HUDEP-2 (cell line): Measurements from ENCODE around the gene RBAK.
"Not testable (repeated sequence)": the region's sequence is repeated elsewhere in the genome, so short reads cannot be mapped to it uniquely, and the experiment has no call there.

Source experiments
- DNase-seq, 76 experiments: peaks; one replicate each; lab custom pipeline; 2025; ENCODE audit not compliant: unreplicated experiment in 76 of 76; lab: John Stamatoyannopoulos, UW

Gene RBAK

DNA sequence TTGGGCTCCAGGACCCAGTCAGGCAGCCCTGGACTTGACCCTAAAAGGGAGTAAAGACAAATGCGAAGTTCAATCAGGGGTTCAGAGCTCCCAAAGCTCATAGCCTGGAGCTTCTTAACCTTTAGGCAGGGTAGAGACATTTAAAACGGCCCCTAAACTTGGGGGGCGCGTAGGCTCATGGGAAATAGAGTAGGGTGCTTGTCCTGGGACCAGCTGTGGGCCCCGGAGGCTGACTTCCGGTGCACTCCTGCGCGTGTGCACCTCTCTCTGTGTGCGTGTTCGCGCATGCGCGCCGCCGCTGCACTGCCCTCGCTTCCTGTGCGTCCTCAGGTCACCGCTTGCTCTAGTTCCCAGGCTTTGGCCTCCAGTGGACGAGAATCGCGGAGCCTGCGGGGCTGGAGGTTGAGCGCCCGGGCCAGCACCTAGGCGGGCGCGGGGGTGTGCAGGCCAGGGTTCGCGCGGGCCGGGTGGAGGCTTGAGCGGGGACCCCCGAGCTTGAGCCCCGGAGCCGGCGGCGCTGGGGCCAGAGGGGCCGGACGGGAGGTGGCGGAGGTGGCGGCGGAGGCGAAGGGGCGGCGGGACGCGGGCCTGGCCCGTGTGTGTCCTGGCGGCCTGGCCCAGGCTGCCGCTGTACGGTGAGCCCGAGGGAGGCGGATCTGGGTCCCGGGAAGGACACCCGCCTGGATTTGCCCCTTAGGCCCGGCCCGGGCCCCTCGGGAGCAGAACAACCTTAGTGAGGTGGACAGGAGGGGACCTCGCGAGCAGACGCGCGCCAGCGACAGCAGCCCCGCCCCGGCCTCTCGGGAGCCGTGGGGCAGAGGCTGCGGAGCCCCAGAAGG, at the start of gene RBAK:
Gene RBAK (plus strand): TSS at position 303 of the 839 bp plus-strand sequence. CDS start 2,217 bp downstream, outside the sequence.
- peak in 75 of 76 experiments; percentile 32 to 96 (median 89) for DNase-seq

DNA sequence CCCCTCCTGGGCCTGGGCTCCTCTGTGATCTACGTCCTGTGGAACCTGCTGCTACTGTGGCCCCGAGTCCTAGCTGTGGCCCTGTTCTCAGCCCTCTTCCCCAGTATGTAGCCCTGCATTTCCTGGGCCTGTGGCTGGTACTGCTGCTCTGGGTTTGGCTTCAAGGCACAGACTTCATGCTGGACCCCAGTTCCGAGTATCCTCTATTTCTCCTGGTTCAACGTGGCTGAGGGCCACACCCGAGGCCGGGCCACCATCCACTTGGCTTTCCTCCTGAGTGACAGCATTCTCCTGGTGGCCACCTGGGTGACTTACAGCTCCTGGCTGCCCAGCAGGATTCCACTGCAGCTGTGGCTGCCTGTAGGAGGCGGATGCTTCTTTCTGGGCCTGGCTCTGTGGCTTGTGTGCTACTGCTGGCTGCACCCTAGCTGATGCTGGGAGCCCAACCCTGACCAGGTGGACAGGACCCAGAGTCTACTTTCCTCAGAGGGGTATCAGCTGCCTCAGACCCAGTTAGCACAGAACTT, 48.9 kb upstream of the RBAK start:
- no peak for DNase-seq

DNA sequence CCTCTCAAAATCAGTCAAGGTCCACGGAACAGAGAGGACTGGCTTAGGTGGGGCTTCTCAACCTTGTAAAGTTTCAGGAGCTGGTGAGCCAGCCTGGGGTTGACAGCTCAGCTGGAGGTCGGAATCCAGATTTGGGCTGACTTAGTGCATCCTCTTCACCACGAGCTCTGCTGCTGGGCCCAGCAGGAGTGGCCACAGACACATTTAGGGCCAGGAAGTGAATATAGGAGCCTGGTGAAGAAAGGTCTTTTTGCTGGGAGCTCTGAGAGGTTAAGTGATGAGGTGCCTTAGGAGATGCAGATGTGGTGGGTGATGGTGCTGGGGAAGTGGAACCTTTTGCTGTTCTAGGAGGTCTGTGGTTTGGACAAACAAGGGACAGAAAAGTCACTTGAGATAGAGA, 47.4 kb upstream of the RBAK start:
- no peak for DNase-seq

DNA sequence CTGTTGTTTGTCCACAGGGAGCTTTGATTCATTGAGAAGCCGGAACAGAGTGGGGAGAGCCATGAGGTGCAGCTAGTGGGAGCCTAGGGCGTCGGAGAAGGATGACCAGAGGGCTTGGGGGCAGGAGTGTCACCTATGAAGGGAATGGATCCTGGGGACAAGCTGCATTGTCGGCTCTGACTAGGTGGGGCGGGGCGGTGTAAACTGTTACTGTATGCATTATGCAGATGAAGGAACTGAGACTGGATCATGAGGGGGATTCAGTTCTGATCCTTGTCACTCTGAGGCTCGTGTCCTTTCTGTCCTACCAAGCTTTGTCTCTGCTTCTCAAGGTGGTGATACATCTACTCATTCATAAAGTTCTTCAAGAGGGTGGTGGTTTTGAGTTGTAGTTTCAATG, 46.8 kb upstream of the RBAK start:
- DNase-seq, result no peak

DNA sequence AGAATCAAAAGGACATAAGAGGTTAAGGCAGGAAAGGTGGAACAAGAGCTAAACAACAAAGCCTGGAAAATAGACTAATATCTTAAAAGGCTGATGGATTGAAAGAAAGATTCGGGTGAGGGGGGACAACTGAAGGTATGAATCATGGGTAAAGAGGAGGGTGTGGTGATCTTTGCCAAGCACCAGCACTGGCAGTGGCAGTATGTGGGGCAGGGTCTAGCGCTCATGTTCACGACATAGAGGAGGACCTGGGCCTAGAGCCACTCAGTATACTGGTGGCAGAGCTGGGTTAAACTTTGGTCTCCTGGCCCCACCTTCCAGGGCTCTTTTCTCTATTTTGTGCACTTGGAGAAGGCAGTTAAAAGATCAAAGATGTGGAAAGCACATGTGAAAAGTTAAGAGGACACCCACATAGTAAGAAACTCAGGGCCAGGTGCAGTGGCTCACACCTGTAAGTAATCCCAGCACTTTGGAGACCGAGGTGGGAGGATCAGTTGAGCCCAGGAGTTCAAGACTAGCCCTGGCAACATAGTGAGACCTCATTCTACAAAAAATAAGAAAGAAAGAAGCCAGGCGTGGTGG, 46.2 kb upstream of the RBAK start:
- no peak for DNase-seq

DNA sequence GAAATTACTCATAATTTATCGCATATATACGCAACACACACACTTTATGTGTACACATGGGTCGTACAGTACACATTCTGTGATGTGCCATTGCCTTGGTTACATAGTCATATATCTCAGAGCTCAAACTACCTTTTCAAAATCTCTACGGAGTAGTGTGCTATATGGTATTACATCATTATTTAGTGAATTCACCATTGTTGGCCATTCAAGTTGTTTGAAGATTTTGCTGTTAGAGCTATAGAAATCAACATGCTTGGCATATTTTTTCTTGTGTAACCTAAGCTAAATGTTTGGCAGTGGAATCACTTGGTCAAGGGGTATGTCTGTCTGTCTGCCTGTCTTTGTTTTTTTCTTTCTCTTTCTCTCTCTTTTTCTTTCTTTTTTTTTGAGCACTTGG, 44.7 kb upstream of the RBAK start:
- no peak for DNase-seq

DNA sequence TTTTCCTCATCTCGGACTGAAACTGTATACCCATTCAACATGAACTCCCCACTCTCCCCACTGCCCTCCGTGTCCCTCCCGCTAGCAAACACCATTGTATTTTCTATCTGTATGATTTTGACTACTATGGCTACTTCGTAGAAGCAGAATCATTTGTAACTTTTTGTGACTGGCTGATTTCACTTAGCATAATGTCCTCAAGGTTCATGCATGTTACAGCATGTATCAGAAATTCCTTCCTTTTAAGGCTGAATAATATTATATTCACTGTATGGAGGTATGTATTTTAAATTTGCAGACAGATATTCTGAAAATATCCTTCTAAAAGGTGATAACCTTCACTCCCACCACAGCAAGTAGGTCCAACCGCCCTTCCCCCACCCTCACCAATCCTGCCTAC, 43.7 kb upstream of the RBAK start:
- no peak for DNase-seq

DNA sequence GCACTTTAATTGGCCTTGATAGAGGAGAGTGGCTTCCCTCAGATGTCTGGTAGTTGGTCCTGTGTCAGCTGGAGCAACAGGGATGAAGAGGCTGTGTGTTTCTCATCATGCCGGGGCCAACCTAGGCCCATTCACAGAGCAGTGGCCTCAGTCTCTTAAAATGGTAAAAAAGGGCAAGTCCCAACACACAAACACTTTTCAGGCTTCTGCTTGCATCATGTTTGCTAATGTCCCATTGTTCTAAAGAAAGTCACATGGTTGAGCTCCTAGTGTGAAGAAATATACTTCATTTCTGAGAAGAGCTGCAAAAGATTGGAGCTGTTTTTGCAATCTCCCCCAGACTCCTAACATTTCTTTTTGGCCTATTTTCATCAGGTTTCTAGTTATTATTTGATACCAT, 40.6 kb upstream of the RBAK start:
- no peak for DNase-seq

DNA sequence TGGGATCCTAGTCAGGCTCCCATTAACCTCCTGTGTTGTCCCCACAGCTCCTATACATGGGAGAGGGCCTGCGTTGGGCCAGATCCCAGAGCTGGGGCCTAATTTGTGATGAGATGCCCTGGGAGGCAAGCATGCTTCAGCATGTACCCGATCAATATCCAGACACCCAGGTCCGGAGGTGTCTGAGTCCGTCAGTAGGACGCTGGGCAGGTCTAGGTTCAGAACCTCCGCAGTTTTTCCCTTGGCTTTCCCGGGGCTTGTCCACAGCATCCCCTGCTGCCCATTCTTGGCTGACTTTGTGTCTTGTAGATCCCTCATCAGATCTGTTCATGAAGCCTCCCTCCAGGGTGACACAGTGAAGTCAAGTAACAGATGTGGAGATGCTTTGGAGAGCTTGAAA, 32.7 kb upstream of the RBAK start:
- no peak for DNase-seq

DNA sequence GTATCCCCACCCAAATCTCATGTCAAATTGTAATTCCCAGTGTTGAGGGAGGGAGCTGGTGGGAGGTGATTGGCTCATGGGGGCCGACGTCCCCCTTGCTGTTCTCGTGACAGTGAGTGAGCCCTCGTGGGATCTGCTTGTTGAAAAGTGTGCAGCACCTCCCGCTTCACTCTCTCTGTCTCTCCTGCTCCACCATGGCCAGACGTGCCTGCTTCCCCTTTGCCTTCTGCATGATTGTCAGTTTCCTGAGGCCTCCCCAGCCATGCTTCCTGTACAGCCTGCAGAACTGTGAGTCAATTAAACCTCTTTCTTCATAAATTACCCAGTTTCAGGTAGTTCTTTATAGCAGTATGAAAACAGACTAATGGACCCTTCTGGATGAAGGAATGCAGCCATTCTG, 29.7 kb upstream of the RBAK start:
- not testable (repeated sequence) for DNase-seq

DNA sequence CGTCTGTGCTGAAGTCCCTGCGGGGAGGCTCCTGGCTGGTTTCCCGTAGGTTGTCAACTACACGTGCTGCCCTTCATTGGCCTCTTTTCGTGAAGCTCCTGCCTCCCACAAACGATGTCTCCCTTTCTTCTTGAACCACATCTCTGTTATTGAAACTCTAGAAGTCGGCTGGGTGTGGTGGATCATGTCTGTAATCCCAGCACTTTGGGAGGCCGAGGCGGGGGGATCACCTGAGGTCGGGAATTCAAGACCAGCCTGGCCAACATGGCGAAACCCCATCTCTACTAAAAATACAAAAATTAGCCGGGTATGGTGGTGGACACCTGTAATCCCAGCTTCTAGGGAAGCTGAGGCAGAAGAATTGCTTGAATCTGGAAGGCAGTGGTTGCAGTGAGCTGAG, 28.0 kb upstream of the RBAK start:
- not testable (repeated sequence) for DNase-seq

DNA sequence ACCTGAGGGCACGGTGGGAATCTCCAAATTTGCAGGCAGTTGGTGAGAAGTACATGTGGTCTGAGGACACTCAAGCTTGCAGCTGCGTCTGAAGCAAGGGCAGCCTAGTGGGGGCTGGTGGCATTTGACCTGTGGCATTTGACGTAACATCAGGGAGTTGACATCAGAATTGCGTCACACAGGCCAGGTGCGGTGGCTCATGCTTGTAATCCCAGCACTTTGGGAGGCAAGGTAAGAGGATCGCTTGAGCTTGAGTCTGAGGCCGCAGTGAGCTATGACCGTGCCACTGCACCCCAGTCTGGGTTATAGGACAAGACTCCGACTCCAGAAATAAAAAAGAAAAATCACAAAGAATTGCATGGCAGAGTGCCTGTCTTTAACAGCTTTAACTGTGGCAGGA, 25.6 kb upstream of the RBAK start:
- no peak for DNase-seq

DNA sequence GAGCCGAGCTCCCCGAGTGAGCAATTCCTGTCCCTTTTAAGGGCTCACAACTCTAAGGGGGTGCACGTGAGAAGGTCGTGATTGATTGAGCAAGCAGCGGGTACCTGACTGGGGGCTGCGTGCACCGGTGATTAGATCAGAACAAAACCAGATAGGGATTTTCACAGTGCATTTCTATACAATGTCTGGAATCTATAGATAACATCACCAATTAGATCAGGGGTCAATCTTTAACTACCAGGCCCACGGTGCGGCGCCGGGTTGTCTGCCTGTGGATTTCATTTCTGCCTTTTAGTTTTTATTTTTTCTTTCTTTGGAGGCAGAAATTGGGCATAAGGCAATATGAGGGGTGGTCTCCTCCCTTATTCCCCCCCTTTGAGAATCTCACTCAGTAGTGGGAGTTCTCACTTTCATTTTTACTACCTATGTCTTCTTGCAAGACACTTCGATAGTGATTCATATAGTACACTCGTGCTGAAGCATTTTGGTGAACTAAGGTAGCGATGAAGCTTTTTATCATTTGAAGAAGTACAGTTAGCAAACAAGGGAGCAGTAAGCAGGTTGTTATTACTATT, 24.6 kb upstream of the RBAK start:
- not testable (repeated sequence) for DNase-seq

DNA sequence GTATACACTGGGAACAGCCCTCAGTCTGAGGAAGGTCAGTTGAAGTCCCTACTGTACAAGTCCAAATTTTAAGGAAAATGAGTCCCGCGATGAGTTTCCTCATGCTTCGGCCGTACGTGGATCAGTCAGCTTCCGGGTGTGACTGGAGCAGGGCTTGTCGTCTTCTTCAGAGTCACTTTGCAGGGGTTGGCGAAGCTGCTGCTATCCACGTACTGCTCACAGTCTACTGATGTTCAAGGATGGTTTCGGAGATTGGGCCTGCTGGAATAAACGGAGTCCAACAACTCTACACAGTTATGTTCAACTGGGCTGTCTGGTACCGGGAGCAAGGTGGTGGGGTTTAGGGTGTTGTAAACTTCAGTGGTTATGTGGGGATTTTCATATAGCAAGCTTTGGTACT, 22.0 kb upstream of the RBAK start:
- not testable (repeated sequence) for DNase-seq

DNA sequence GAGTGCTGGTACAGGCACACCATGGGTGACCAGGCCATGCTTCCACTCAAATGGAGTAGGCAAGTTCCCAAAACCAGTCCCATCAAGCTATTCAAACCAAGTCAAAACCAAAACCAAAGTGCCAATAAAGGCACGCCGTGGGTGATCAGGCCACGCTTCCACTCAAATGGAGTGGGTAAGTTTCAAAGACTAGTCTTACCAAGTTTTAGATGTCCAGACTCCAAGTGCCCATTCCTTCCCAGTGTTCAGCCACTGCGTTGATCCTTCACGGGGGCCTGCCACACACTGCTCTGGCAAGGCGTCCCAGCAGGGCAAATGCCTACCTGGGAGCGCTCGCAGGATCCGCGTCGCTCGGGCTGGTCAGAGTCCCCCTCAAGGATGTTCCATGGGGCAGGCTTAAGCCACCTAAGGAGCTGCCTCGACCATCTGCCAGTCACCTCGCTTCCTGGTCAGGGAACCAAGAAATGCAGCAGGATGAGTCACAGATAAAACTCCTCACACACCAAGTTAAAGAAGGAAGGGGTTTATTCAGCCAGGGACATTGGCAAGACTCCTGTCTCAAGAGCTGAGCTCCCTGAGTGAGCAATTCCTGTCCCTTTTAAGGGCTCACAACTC, 17.8 kb upstream of the RBAK start:
- not testable (repeated sequence) for DNase-seq

DNA sequence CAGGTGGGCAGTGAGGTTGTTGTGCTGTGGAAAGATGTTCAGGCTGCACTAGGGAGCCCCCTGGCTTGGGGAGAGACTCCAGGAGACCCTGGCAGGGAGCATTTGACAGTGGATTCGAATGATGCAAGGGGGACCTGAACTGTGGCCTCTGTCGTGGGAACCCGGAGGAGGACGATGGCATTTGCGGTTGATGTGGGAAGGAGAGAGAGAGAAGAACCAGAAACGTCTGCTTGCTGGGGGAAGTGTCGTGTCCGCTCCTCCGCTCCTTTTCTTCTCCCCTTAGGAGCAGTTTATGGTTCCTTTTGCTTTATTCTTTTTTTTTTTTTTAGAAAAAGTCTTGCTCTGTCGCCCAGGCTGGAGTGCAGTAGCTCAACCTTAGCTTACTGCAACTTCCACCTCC, 12.5 kb upstream of the RBAK start:
- not testable (repeated sequence) for DNase-seq

DNA sequence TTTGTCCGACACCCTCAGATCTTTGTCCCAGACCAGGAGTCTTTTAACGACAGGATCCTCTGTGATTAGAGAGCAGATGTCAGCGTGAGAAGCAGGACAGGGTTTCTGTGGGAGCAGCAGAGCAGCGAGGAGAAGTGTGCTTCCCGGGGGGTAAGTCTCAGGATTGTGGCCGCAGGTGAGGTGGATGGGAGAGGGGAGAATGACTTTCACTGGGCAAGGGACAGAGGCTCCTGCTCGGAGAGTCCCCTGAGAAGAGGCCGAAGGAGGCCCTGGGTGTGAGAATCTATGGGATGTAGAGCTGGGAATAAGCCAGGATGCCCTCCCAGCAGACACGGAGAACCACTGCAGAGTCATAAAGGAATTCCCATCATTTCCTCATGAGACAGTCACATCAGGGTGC, 10.4 kb upstream of the RBAK start:
- no peak for DNase-seq

DNA sequence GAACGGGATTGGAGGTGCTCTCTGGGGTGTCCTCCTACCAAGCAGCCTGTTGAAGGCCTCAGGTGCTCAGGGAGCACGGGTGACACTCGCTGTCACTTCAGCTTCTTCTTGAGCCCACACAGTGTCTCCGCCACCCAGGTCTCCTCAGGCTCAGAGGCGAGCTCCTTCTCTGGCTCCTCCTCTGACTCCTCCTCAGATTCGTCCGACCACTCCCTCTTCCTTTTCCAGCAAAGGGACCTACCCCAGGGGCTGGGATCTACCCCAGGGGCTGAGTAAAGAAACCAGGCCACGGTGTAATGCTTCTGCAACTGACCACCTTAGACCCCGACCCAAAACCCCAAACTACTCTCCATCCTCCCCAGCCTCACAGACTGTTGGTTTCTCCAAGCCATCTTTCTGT, 9.2 kb upstream of the RBAK start:
- DNase-seq, result no peak

DNA sequence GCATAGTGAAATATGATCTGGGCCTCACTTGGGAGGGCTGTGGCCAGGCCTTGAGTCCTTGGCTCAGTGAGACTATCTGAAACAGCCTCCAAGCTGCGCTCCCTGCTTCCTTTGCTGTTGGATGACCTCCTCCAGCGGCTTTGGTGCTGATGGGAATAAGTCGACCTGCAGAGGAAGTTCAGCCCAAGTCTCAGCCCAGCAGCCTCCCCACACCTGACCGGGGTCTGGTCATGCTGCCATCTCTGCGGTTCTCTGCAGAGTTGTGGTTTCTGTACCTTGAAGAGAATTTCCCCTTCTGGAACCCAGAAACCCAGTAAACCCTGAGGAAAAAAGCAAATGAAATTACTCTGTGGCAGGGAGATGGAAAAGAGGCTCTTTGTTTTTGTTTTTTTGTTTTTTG, 4.6 kb upstream of the RBAK start:
- DNase-seq, result no peak

DNA sequence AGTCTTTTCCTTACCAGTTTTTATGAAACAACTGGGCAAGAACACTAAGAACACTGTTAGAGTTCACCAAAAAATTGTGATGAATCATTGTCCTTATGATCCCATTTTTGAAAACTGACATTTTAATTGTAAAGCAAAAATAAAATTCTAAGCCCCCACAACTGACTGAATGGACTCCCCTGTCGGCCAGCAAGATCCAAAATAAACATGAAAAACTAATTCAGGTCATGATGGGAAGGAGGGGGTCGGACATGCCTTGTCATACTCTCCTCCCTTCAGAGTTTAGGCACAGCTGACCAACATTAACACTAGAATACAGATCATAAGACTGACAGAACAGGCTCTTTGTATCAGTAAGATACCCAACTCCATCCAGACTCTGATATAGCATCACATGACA, 2.0 kb upstream of the RBAK start:
- no peak for DNase-seq

DNA sequence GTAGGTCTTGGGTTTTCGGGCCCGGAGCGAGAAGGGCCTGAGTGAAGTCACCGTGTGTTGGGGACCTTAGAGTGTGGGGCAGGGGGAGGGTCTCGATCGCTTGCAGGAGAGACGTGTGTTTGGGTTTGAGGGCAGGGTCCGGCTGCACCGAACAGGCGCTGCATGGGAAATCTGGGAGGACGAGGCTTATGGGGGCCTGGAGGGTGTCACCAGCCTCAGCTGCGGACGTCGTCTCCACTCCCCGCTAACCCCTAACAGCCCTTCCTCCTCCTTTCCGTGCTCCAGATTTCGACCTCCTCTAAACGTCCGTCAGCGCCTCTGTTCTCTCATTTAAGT, 705 bp downstream of the RBAK start:
- peak in 3 of 76 experiments; percentile 2 to 28 (median 4) for DNase-seq
